GM06990 (cell line): ENCODE results near the gene IL31RA.

Source experiments
- DNase-seq: peaks from one replicate; pipeline ENCODE4 v3.0.0-alpha.2; 2011; ENCODE audit not compliant: insufficient read length; ENCODE audit errors: extremely low read depth
- H3K27me3 ChIP-seq: replicated peaks from 2 replicates; pipeline ENCODE4 v1.6.0; 2011; ENCODE audit warnings: low read length; ENCODE audit not compliant: control insufficient read depth, insufficient read depth
- H3K36me3 ChIP-seq: 2 replicates; pipeline ENCODE4 v1.5.1; 2011; ENCODE audit warnings: low read length; ENCODE audit not compliant: control insufficient read depth, insufficient read depth
- H3K4me3 ChIP-seq: replicated peaks from 2 replicates; pipeline ENCODE4 v1.5.1; 2011; ENCODE audit warnings: low read depth, mild to moderate bottlenecking, control low read depth, low read length
- CTCF ChIP-seq: IDR thresholded peaks from 2 replicates; pipeline ENCODE4 v1.5.1; 2011; ENCODE audit warnings: low read length, control low read depth, mild to moderate bottlenecking, inconsistent platforms; ENCODE audit not compliant: insufficient read depth, poor library complexity, severe bottlenecking

Gene IL31RA

DNA sequence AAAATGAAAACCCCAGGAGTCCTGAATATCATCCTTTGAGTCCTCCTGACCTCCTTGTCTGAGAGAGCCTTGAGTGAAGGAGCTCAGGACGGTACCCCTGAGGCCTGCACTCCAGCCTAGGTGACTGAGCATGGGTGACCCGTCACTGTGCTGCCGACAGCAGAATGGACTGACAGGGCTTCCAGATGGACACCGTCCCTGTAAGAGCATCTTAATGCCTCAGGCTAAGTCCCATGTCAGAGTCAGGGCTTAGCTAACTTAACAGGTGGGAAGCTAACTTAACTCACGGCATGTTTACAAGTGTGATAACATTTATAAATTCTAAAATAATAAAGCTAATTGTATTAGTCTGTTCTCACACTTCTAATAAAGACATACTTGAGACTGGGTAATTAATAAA lies 75.3 kb downstream of the IL31RA start:
- no peak for DNase-seq
- no peak for TF ChIP-seq CTCF
- Histone ChIP-seq H3K36me3 (no peaks in the 10 kb centered on the region), H3K4me3 (no peak overlapping the region), H3K27me3 (no peaks in the 10 kb centered on the region; the same call in 1 of the 2 replicates)

GRCh38 chr5:55927861-55928655 lies 76.9 kb downstream of the IL31RA start:
- no peak for DNase-seq
- Histone ChIP-seq H3K4me3 (no peak overlapping the region), H3K36me3 (no peaks in the 10 kb centered on the region), H3K27me3 (no peaks in the 10 kb centered on the region; the same call in 1 of the 2 replicates)
- TF ChIP-seq CTCF: no peak

DNA sequence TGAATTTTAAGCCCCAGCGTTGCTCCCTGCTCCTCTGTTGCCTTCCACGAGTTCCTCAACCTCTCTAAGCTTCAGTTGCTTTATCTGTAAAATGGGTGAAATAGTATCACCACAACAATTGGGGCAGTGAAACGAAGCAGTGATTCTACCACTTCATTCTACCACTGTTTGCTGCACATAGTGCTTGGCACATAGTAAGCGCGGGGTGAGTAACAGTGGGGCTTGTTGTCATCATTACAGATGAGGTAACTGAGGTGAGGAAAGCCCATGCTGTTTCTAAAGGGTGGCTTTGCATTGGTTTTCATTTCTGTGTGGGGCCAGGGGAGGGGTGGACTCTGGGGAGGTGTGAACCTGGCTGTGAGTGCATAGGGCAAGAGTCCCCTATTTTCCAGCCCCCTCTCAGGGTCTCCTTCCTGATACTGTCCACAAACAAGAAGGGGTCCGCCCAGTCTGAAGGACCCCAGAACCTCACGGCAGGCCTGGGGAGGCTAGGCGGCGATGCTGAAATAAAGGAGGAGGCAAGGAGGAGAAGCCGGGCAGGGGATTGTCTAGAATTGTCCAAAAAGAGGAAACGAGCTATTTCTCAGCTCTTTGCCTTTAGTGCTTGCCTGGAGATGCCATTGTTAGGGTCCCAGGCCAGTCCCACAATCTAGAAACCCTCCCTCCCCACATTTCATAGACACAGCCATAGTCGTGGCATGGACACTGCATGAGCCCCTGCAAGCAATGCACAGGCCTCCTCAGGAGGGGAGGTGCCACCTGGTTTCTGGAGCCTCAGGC lies 78.1 kb downstream of the IL31RA start:
- no peak for DNase-seq
- no peak for TF ChIP-seq CTCF
- Histone ChIP-seq H3K27me3 (no peaks in the 10 kb centered on the region), H3K4me3 (no peak overlapping the region), H3K36me3 (no peaks in the 10 kb centered on the region)

DNA sequence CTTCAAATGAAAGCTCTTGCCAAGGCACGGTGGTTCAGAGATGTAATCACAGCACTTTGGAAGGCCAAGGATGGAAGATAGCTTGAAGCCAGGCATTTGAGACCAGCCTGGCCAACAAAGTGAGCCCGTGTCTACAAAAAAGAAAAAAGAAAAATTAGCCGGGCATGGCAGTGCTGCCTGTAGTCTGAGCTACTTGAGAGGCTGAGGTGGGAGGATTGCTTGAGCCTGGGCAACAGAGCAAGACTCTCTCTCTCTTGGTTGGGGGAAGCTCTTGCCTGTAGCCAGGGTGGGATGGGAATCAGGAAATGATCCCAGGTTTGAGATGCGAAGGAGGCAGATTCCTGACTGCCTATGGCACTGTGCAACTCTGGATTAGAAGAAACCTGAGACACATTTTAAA lies 81.5 kb downstream of the IL31RA start:
- no peak for DNase-seq
- H3K4me3 ChIP-seq: no peak overlapping the region
- H3K27me3 ChIP-seq: no peaks in the 10 kb centered on the region
- no peaks in the 10 kb centered on the region for H3K36me3 ChIP-seq
- no peak for TF ChIP-seq CTCF

DNA sequence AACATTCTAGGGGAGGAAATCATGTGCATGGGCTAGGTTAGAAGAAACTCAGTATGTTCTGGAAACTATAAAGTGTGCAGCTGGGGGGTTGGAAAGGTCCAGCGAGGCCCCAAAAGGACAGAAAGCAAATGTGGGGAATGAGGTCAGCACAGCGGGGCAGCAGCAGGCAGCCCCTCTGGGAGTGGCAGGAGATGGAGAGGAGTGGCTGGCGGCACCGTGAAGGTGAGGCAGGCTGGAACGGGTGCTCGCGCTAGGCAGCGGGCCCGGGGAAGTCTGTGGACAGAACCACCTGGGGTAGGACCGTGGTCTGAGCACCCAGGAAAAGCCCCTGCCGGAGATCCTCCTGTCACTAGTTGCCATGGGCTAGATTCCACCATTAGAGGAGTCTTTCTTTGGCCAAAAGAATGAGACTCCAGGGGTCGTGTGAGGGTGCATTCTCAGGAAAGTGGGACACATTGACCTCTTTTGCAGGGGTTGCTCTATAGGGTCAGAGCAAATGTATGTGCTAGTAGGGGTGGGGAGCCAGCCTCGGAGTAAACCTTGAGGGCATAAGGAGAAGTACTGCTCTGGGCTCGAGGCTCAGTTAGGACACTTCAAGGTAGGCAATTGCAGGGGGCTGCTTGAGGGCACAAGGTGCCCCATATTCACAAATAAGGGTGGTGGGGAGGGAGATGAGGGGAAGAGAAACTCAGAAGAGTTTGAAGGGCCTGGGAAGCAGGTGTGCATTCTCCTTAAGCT lies 82.4 kb downstream of the IL31RA start:
- Histone ChIP-seq H3K36me3 (no peaks in the 10 kb centered on the region), H3K4me3 (no peak overlapping the region), H3K27me3 (no peaks in the 10 kb centered on the region)
- DNase-seq: no peak
- TF ChIP-seq CTCF: no peak
